Stimulated activated CD8-positive, alpha-beta memory T cell treated with anti-CD3 and anti-CD28 coated beads, Interleukin-15, amount 100 ng/mL, for 1 hour (primary cell): ENCODE data around the gene HTR2C.
"Not testable (repeated sequence)": the region's sequence is repeated elsewhere in the genome, so short reads cannot be mapped to it uniquely, and the experiment has no call there.

ENCODE experiments used
- DNase-seq: peaks from one replicate; pipeline ENCODE4 v3.0.0-alpha.2; 2020; ENCODE audit warnings: low read depth

HTR2C gene

GRCh38 chrX:114583646-114584374, at the start of gene HTR2C:
TSS of gene HTR2C (plus strand) at chrX:114584086. CDS start at chrX:114726937, 142,851 bp downstream.
- DNase-seq = no peak

GRCh38 chrX:114580336-114580735, 3.5 kb upstream of the HTR2C start:
- no peak for DNase-seq

- no peak for DNase-seq
These were observed 2.2 kb upstream of the HTR2C start for GRCh38 chrX:114581528-114582263.

- DNase-seq = no peak
These were observed 1.6 kb upstream of the HTR2C start for GRCh38 chrX:114582264-114582632.

- no peak for DNase-seq
These were observed 1.0 kb upstream of the HTR2C start for GRCh38 chrX:114582698-114583395.

- DNase-seq = no peak
These were observed 573 bp downstream of the HTR2C start for GRCh38 chrX:114584375-114584943.

- DNase-seq = no peak
These were observed 1.3 kb downstream of the HTR2C start for GRCh38 chrX:114584983-114585842.

GRCh38 chrX:114591121-114591520, 7.2 kb downstream of the HTR2C start:
- DNase-seq = no peak

GRCh38 chrX:114599305-114599704, 15.4 kb downstream of the HTR2C start:
- no peak for DNase-seq

- no peak for DNase-seq
These were observed 16.0 kb downstream of the HTR2C start for GRCh38 chrX:114599911-114600310.

GRCh38 chrX:114606619-114607018, 22.7 kb downstream of the HTR2C start:
- not testable (repeated sequence) for DNase-seq

GRCh38 chrX:114611018-114611619, 27.2 kb downstream of the HTR2C start:
- no peak for DNase-seq

- DNase-seq = no peak
These were observed 31.9 kb downstream of the HTR2C start for GRCh38 chrX:114615765-114616164.

GRCh38 chrX:114619874-114620273, 36.0 kb downstream of the HTR2C start:
- no peak for DNase-seq

GRCh38 chrX:114626323-114626722, 42.4 kb downstream of the HTR2C start:
- DNase-seq = no peak

- DNase-seq = no peak
These were observed 52.1 kb downstream of the HTR2C start for GRCh38 chrX:114635986-114636385.

- no peak for DNase-seq
These were observed 66.5 kb downstream of the HTR2C start for GRCh38 chrX:114650351-114650750.

GRCh38 chrX:114675365-114675764, 91.5 kb downstream of the HTR2C start:
- DNase-seq = no peak

GRCh38 chrX:114700533-114700932, 116.6 kb downstream of the HTR2C start:
- DNase-seq = not testable (repeated sequence)

GRCh38 chrX:114709406-114709805, 125.5 kb downstream of the HTR2C start:
- no peak for DNase-seq

- DNase-seq = no peak
These were observed 126.7 kb downstream of the HTR2C start for GRCh38 chrX:114710571-114710970.
